Fibroblast of peridontal ligament (primary cell): ENCODE measurements around the gene FBXL2.
A peak's percentile ranks its signal among the peaks of the same experiment; 100 is the strongest.
"Not testable (repeated sequence)": the region's sequence is repeated elsewhere in the genome, so short reads cannot be mapped to it uniquely, and the experiment has no call there.

Experiments used
- DNase-seq: peaks from one replicate; pipeline ENCODE4 v3.0.0-alpha.2; 2010; ENCODE audit errors: extremely low read depth

Gene FBXL2

DNA sequence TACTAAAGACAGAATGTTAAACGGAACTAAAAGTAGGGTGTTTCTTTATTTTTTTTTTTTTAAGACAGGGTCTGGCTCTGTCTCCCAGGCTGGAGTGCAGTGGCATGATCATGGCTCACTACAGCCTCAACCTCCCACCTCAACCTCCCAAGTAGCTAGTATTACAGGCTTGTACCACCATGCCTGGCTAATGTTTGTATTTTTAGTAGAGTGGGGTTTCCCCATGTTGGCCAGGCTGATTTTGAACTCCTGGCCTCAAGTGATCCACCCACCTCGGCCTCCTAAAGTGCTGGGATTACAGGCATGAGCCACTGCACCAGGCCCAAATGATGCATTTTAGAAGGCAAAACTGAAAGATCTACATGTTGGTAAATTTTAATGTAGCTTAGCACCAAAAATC is 152.1 kb downstream of the FBXL2 start:
- DNase-seq, result not testable (repeated sequence)

DNA sequence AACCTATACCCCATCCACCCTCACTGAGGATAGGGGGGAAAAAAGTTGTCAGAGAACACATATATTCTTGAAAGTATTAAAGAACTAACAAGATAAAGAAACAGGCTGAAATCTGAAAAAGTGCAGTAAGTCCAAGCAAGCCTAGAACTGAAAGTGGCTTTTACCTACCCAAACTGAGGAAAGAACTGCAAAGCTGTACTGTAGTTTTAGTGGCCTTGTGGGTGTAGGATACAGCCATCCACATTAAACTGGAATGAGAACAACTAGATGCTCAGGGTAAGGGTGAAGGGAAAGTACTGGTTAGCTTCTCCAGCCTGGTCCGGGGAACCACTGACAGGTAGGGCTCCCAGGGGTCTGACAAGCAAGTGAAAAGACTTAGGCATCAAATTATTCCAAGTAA is 152.8 kb downstream of the FBXL2 start:
- DNase-seq, result no peak

DNA sequence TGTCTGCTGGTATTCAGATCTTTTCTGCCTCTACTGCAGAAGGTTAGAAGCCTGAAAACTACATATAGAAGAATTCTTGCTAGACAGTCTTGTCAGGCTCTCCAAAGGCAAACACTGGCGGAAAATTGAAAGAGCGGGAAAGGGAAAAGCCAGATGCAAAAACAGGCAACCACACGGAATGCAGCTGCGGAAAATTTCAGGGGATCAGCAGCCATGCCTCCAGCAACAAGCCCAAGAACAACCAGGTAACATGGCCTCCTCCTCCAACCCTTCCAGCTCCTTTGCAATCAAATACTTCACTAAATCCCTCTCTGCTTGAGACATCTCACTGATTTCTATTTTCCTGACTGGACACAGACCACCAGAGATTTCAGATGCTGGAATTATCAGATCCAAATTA is 153.3 kb downstream of the FBXL2 start:
- no peak for DNase-seq

DNA sequence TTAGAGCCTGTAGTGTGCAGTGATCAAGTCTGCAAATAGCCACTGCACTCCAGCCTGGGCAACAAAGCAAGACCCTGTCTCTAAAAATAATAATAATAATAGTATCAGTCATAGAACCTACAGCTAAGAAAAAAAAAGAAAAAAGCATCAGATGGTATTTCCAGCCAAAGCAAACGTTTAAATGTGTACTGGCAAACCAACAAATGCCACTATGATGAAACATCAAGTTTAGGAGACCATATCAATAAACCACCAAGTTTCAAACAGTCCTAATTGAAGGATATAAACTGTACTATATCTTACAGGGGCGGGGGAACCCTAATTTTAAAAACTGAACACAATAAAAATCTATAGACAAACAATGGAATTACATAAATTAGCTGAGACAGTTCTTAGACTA is 156.6 kb downstream of the FBXL2 start:
- DNase-seq, result peak; percentile 67
